CD14-positive monocyte (primary cell): ENCODE results near the gene MYPN. TPM values are rescaled to one million over a fixed set of nuclear protein-coding genes. Genes with fewer than 3 reads are reported as not detected.
A peak's percentile ranks its signal among the peaks of the same experiment; 100 is the strongest.

Experiments
- DNase-seq, 3 donors: peaks; one replicate each; pipeline ENCODE4 v3.0.0-alpha.2; 2011 to 2022
- H2AFZ ChIP-seq: 2 replicates; pipeline ENCODE4 v1.6.0; 2012; ENCODE audit warnings: mild to moderate bottlenecking, low read depth, low read length, inconsistent platforms; ENCODE audit not compliant: insufficient read depth, poor library complexity, severe bottlenecking
- H3K27ac ChIP-seq, 2 donors: 1 replicate in 1 of 2; 2 replicates in 1 of 2; pipeline ENCODE4 v1.5.1; 2012 to 2013; ENCODE audit warnings: low read length in 2 of 2, control low read depth in 1 of 2, inconsistent platforms in 1 of 2, low read depth in 1 of 2, mild to moderate bottlenecking in 1 of 2
- H3K27me3 ChIP-seq, 2 donors: one replicate each; pipeline versions ENCODE4 v1.6.0 to v1.6.1; 2011 to 2013; ENCODE audit warnings: low read length in 2 of 2; ENCODE audit not compliant: control insufficient read depth in 2 of 2, insufficient read depth in 2 of 2
- H3K36me3 ChIP-seq, 2 donors: replicated peaks in 1 of 2; 1 replicate in 1 of 2; 2 replicates in 1 of 2; pipeline versions ENCODE4 v1.5.1 to v1.6.1; 2012 to 2013; ENCODE audit warnings: low read length in 2 of 2, control low read depth in 1 of 2, inconsistent platforms in 1 of 2, mild to moderate bottlenecking in 1 of 2; ENCODE audit not compliant: insufficient read depth in 2 of 2, control insufficient read depth in 1 of 2
- H3K4me1 ChIP-seq, 2 donors: 1 replicate in 1 of 2; 2 replicates in 1 of 2; pipeline versions ENCODE4 v1.5.1 to v1.6.1; 2012 to 2013; ENCODE audit warnings: low read length in 2 of 2, control low read depth in 1 of 2, inconsistent platforms in 1 of 2, mild to moderate bottlenecking in 1 of 2, moderate library complexity in 1 of 2; ENCODE audit not compliant: insufficient read depth in 2 of 2, control insufficient read depth in 1 of 2
- H3K4me2 ChIP-seq: replicated peaks from 2 replicates; pipeline ENCODE3; 2012; ENCODE audit warnings: low read length, moderate library complexity, mild to moderate bottlenecking; ENCODE audit not compliant: poor library complexity, severe bottlenecking; ENCODE audit errors: extremely low read depth
- H3K4me3 ChIP-seq, 3 experiments: fragments of 200-600 bp in 1 of 3; sonication (generic) in 1 of 3; replicated peaks in 1 of 3; 1 replicate in 2 of 3; 2 replicates in 1 of 3; pipeline ENCODE4 v1.5.1; 2011 to 2013; ENCODE audit warnings: low read length in 3 of 3, mild to moderate bottlenecking in 3 of 3, control low read depth in 2 of 3, low read depth in 2 of 3, inconsistent platforms in 1 of 3, moderate library complexity in 1 of 3
- H3K79me2 ChIP-seq: 2 replicates; pipeline ENCODE4 v1.6.0; 2012; ENCODE audit warnings: mild to moderate bottlenecking, control low read depth, inconsistent platforms, low read length, moderate library complexity; ENCODE audit not compliant: insufficient read depth
- H3K9ac ChIP-seq: 2 replicates; pipeline ENCODE4 v1.6.0; 2017; ENCODE audit warnings: low read length, mild to moderate bottlenecking; ENCODE audit not compliant: insufficient read depth, poor library complexity, severe bottlenecking
- H3K9me3 ChIP-seq, 2 donors: replicated peaks in 1 of 2; 1 replicate in 1 of 2; 2 replicates in 1 of 2; pipeline versions ENCODE4 v1.5.1 to v1.6.1; 2012 to 2013; ENCODE audit warnings: low read length in 2 of 2, control low read depth in 1 of 2; ENCODE audit not compliant: control insufficient read depth in 1 of 2, insufficient read depth in 1 of 2
- H4K20me1 ChIP-seq: 2 replicates; pipeline ENCODE4 v1.6.0; 2012; ENCODE audit warnings: mild to moderate bottlenecking, low read length, control low read depth, moderate library complexity; ENCODE audit not compliant: insufficient read depth
- H3K27ac Mint-ChIP-seq, 7 donors: one replicate each; pipeline ENCODE4 v1.8.0; 2020; ENCODE audit warnings: mild to moderate bottlenecking in 7 of 7, mixed read lengths in 7 of 7, moderate library complexity in 6 of 7, inconsistent platforms in 2 of 7
- H3K27me3 Mint-ChIP-seq, 3 donors: one replicate each; pipeline ENCODE4 v1.8.0; 2021 to 2022; ENCODE audit warnings: low read depth in 3 of 3, mild to moderate bottlenecking in 3 of 3, mixed read lengths in 3 of 3, moderate library complexity in 3 of 3, inconsistent platforms in 1 of 3
- H3K36me3 Mint-ChIP-seq, 2 donors: one replicate each; pipeline ENCODE4 v1.8.0; 2020; ENCODE audit warnings: mixed read lengths in 2 of 2, inconsistent platforms in 1 of 2, mild to moderate bottlenecking in 1 of 2
- H3K4me1 Mint-ChIP-seq: one replicate; pipeline ENCODE4 v1.8.0; 2020; ENCODE audit warnings: mild to moderate bottlenecking, mixed read lengths
- H3K4me3 Mint-ChIP-seq, 2 donors: one replicate each; pipeline ENCODE4 v1.8.0; 2020; ENCODE audit warnings: mild to moderate bottlenecking in 2 of 2, mixed read lengths in 2 of 2, moderate library complexity in 1 of 2
- H3K9me3 Mint-ChIP-seq, 7 donors: one replicate each; pipeline ENCODE4 v1.8.0; 2020 to 2022; ENCODE audit warnings: mixed read lengths in 7 of 7, mild to moderate bottlenecking in 6 of 7, moderate library complexity in 6 of 7, inconsistent platforms in 2 of 7
- WGBS: methylation state at CpG from one replicate; pipeline ENCODE4 v1.1.5; 2013; ENCODE audit warnings: missing lambda C conversion rate; ENCODE audit not compliant: insufficient coverage; 5-methylcytosine and 5-hydroxymethylcytosine counted together
- intact Hi-C, 2 donors: fragments of 100-400 bp; cut with micrococcal nuclease; formaldehyde crosslinking; loops; one replicate each; pipeline versions ENCODE4 v1.15.0 to v1.15.1; 2023
- polyA plus RNA-seq, 3 donors: library from polyadenylated mRNA; depleted of rRNA in 1 of 3; unstranded in 2 of 3; stranded (reverse) in 1 of 3; fragments of 300-500 nt in 2 of 3; fragments of >200 nt in 1 of 3; fragmentation: Illumina TruSeq in 2 of 3; gene quantifications; 1 replicate in 2 of 3; 2 replicates in 1 of 3; pipeline ENCODE4 v1.2.3, GENCODE V29; 2012 to 2021
- TF ChIP-seq, protein P1 (sequence below): fragments of 200-600 bp; IDR thresholded peaks from one replicate; pipeline ENCODE4 v1.8.0; 2022; ENCODE audit warnings: antibody characterized with exemption, mild to moderate bottlenecking

The MYPN gene
- polyA plus RNA-seq, 3 donors, result not detected

DNA sequence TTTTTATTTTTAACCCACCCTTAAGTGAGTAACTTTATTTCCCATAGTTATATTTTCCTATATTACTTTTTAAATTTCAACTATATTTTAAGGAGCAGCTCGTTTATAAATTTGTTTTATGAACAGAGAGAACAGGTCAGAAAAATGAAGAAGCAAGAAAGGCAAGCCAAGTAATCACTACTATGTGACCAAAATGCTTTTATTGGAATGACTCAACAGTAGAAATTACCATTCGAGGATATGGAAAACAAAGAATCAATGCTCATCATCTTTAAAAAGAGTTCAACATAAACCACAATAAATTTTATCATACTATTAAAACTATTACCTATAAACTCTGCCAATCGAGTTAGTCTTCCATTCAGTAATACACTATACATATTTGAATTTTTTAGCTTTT is 41.8 kb upstream of the MYPN start:
- Mint-ChIP-seq H3K36me3 (peaks cover 40 to 49% of the 10 kb centered on the region in 2 donors), H3K27me3 (no peaks in the 10 kb centered on the region), H3K27ac (no peak overlapping the region), H3K9me3 (no peaks in the 10 kb centered on the region), H3K4me1 (peaks cover 14% of the 10 kb centered on the region), H3K4me3 (no peak overlapping the region)
- Histone ChIP-seq H3K79me2 (peaks cover 46% of the 10 kb centered on the region), H3K4me1 (peaks cover 0 to 8% of the 10 kb centered on the region in 2 donors), H3K27ac (no peak overlapping the region), H3K4me2 (no peak overlapping the region), H2AFZ (no peak overlapping the region), H3K4me3 (no peak overlapping the region), H4K20me1 (peaks cover 64% of the 10 kb centered on the region), H3K9me3 (no peaks in the 10 kb centered on the region), H3K9ac (no peak overlapping the region), H3K36me3 (peaks cover 11 to 45% of the 10 kb centered on the region in 2 donors), H3K27me3 (no peaks in the 10 kb centered on the region)
- TF ChIP-seq, protein P1, sequence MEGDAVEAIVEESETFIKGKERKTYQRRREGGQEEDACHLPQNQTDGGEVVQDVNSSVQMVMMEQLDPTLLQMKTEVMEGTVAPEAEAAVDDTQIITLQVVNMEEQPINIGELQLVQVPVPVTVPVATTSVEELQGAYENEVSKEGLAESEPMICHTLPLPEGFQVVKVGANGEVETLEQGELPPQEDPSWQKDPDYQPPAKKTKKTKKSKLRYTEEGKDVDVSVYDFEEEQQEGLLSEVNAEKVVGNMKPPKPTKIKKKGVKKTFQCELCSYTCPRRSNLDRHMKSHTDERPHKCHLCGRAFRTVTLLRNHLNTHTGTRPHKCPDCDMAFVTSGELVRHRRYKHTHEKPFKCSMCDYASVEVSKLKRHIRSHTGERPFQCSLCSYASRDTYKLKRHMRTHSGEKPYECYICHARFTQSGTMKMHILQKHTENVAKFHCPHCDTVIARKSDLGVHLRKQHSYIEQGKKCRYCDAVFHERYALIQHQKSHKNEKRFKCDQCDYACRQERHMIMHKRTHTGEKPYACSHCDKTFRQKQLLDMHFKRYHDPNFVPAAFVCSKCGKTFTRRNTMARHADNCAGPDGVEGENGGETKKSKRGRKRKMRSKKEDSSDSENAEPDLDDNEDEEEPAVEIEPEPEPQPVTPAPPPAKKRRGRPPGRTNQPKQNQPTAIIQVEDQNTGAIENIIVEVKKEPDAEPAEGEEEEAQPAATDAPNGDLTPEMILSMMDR, result no peak
- intact Hi-C loops, result no loop called here
- no CpG with 5 or more reads among the region's 3 CpGs for WGBS
- DNase-seq, result no peak

GRCh38 chr10:68073631-68074030 is 35.7 kb upstream of the MYPN start:
- no peak for DNase-seq
- peaks cover 61% of the 10 kb centered on the region for H3K79me2 ChIP-seq
- TF ChIP-seq, protein P1, result no peak
- peak overlapping the region in 1 of 2 donors; percentile 96 for H3K27ac ChIP-seq
- Mint-ChIP-seq H3K4me3 (peak overlapping the region; percentile 97), H3K4me1 (peaks cover 32% of the 10 kb centered on the region), H3K9me3 (no peaks in the 10 kb centered on the region), H3K27me3 (no peaks in the 10 kb centered on the region), H3K27ac (peak overlapping the region; percentile 92 to 97 (median 95)), H3K36me3 (peaks cover 16 to 21% of the 10 kb centered on the region in 2 donors)
- peak overlapping the region; percentile 68 to 100 (median 92) for H3K4me3 ChIP-seq
- H3K4me2 ChIP-seq, result peak overlapping the region; percentile 77
- peaks cover 6 to 23% of the 10 kb centered on the region in 2 donors for H3K36me3 ChIP-seq
- H4K20me1 ChIP-seq, result peaks cover 48% of the 10 kb centered on the region
- intact Hi-C loops, result loop anchor here (5.0 to 10.0 kb wide), 3 partner anchors 189 to 259 kb away; partner anchors contain the start of genes HNRNPH3 (in 1 of the 2), PBLD (in 1 of the 2) and SIRT1 (in 1 of the 2)
- H3K27me3 ChIP-seq, result no peaks in the 10 kb centered on the region
- peaks cover 15 to 31% of the 10 kb centered on the region in 2 donors for H3K4me1 ChIP-seq
- no peaks in the 10 kb centered on the region for H3K9me3 ChIP-seq
- H2AFZ ChIP-seq, result peak overlapping the region; percentile 94
- H3K9ac ChIP-seq, result peak overlapping the region; percentile 98
- WGBS, result no CpG with 5 or more reads among the region's 3 CpGs
